ENCODE data around the gene HNRNPH1.

Gene HNRNPH1

GRCh38 chr5:179601871-179602625, 21.4 kb downstream of the HNRNPH1 start:
- DNase-seq = no peak

GRCh38 chr5:179599973-179600372, 23.5 kb downstream of the HNRNPH1 start:
- no peak for DNase-seq

- DNase-seq = no peak
Measured at GRCh38 chr5:179599566-179599965, 23.9 kb downstream of the HNRNPH1 start.

- no peak for DNase-seq
Measured at GRCh38 chr5:179599100-179599499, 24.4 kb downstream of the HNRNPH1 start.

- no peak for DNase-seq
Measured at GRCh38 chr5:179596421-179596820, 27.1 kb downstream of the HNRNPH1 start.

- DNase-seq = no peak
Measured at GRCh38 chr5:179595916-179596315, 27.6 kb downstream of the HNRNPH1 start.

- no peak for DNase-seq
Measured at GRCh38 chr5:179588166-179588565, 35.3 kb downstream of the HNRNPH1 start.

- DNase-seq = no peak
Measured at GRCh38 chr5:179585941-179586401, 37.5 kb downstream of the HNRNPH1 start.

- DNase-seq = no peak
Measured at GRCh38 chr5:179577286-179577960, 46.0 kb downstream of the HNRNPH1 start.

- DNase-seq = no peak
Measured at GRCh38 chr5:179572386-179572785, 51.1 kb downstream of the HNRNPH1 start.

GRCh38 chr5:179568721-179569120, 54.8 kb downstream of the HNRNPH1 start:
- no peak for DNase-seq

- no peak for DNase-seq
Measured at GRCh38 chr5:179564526-179564925, 58.9 kb downstream of the HNRNPH1 start.
